A673 (cell line): Measurements from ENCODE around the gene SH3D19.

Source experiments
- EZH2 ChIP-seq: fragments of 200-600 bp; sonication (generic); IDR thresholded peaks from 2 replicates; pipeline ENCODE4 v1.6.1; 2017; ENCODE audit warnings: borderline replicate concordance, low read depth, mild to moderate bottlenecking, mixed read lengths, antibody characterized with exemption, low read length; ENCODE audit not compliant: poor library complexity, severe bottlenecking
- TF ChIP-seq, protein P1 (sequence below): fragments of 300-800, 200-600 bp; sonication (generic); conservative IDR thresholded peaks from 2 replicates; pipeline ENCODE4 v1.5.1; 2017; ENCODE audit warnings: low read depth, mild to moderate bottlenecking, antibody characterized with exemption, low read length, moderate library complexity, mixed read lengths

GRCh38 chr4:151195801-151196200 is 129.6 kb downstream of the SH3D19 start:
- TF ChIP-seq, protein P1, sequence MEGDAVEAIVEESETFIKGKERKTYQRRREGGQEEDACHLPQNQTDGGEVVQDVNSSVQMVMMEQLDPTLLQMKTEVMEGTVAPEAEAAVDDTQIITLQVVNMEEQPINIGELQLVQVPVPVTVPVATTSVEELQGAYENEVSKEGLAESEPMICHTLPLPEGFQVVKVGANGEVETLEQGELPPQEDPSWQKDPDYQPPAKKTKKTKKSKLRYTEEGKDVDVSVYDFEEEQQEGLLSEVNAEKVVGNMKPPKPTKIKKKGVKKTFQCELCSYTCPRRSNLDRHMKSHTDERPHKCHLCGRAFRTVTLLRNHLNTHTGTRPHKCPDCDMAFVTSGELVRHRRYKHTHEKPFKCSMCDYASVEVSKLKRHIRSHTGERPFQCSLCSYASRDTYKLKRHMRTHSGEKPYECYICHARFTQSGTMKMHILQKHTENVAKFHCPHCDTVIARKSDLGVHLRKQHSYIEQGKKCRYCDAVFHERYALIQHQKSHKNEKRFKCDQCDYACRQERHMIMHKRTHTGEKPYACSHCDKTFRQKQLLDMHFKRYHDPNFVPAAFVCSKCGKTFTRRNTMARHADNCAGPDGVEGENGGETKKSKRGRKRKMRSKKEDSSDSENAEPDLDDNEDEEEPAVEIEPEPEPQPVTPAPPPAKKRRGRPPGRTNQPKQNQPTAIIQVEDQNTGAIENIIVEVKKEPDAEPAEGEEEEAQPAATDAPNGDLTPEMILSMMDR, result no peak
- TF ChIP-seq EZH2, result no peak
